Measurements from ENCODE around the gene XYLT1. TPM values are rescaled to one million over a fixed set of nuclear protein-coding genes. Genes with fewer than 3 reads are reported as not detected.

The XYLT1 gene
- total RNA-seq, 1 experiment from 2014 or later, result 14.5 TPM

GRCh38 chr16:17303101-17303500 lies 167.7 kb downstream of the XYLT1 start:
- H3K4me2 ChIP-seq (ENCODE audit: insufficient read depth, insufficient read length, low read length), result no peak overlapping the region
- no peaks in the 10 kb centered on the region for H3K79me2 ChIP-seq (ENCODE audit: insufficient read depth, low read length)
- no peak overlapping the region for H3K56ac ChIP-seq (ENCODE audit: insufficient read length, low read depth, low read length)
- H3K27ac Mint-ChIP-seq, result no peak overlapping the region
- no peak overlapping the region for H2AFZ ChIP-seq (ENCODE audit: low read length)
- no peak overlapping the region for H3K9ac ChIP-seq (ENCODE audit: extremely low read depth, insufficient read length, low read length)
- DNase-seq, result no peak
- no peaks in the 10 kb centered on the region for H3K27me3 Mint-ChIP-seq (ENCODE audit: low read depth)
- no CpG with 5 or more reads among the region's 5 CpGs for WGBS (ENCODE audit: extremely low coverage, insufficient read length, low lambda C conversion rate)
- no peak overlapping the region for H3K4ac ChIP-seq (ENCODE audit: low read depth, low read length)
- no peak overlapping the region for H3K4me3 Mint-ChIP-seq
- H3T11ph ChIP-seq (ENCODE audit: low read length), result no peak overlapping the region
- no peaks in the 10 kb centered on the region for H4K20me1 ChIP-seq (ENCODE audit: control insufficient read depth, insufficient read depth, insufficient read length)
- no peaks in the 10 kb centered on the region for H3K9me3 ChIP-seq (ENCODE audit: control insufficient read depth, low read depth, low read length)
- no peak overlapping the region for H2BK15ac ChIP-seq (ENCODE audit: low read depth, low read length)
- peaks cover 15% of the 10 kb centered on the region; the same call in 1 of the 2 replicates for H3K4me1 ChIP-seq (ENCODE audit: insufficient read depth, low read length)
- H3K27me3 ChIP-seq (ENCODE audit: insufficient read depth, low read length), result no peaks in the 10 kb centered on the region
- no peak overlapping the region for H4K8ac ChIP-seq (replicated peaks; ENCODE audit: insufficient read length, low read depth, low read length)
- H3K23ac ChIP-seq (ENCODE audit: insufficient read length, low read depth, low read length), result no peak overlapping the region
- no peak overlapping the region for H2BK20ac ChIP-seq (ENCODE audit: low read depth, low read length, poor library complexity, severe bottlenecking)
- no peaks in the 10 kb centered on the region for H3K79me1 ChIP-seq (ENCODE audit: insufficient read depth, low read depth, low read length, poor library complexity, severe bottlenecking)
- no peak overlapping the region for H4K5ac ChIP-seq (ENCODE audit: insufficient read length, low read depth, low read length)
- H3K27ac ChIP-seq (ENCODE audit: insufficient read length, low read depth, low read length), result no peak overlapping the region
- H4K91ac ChIP-seq (ENCODE audit: insufficient read length, low read depth, low read length), result no peak overlapping the region
- no peaks in the 10 kb centered on the region for H3K9me3 Mint-ChIP-seq
- H3K23me2 ChIP-seq (ENCODE audit: insufficient read length, low read depth, low read length, poor library complexity, severe bottlenecking), result no peaks in the 10 kb centered on the region
- no peak for TF ChIP-seq CTCF (conservative IDR thresholded peaks at IDR 0.05)
- H3K14ac ChIP-seq (ENCODE audit: insufficient read depth, low read length), result no peak overlapping the region
- H2BK120ac ChIP-seq (ENCODE audit: low read depth, low read length, poor library complexity, severe bottlenecking), result no peak overlapping the region
- H3K18ac ChIP-seq (ENCODE audit: insufficient read length, low read depth, low read length), result no peak overlapping the region
- H2BK12ac ChIP-seq (ENCODE audit: insufficient read length, low read depth, low read length), result no peak overlapping the region
- H3K36me3 Mint-ChIP-seq (ENCODE audit: insufficient read depth in 1 of 3, low read depth in 3 of 3), result no peaks in the 10 kb centered on the region
- no peak overlapping the region for H2AK5ac ChIP-seq (ENCODE audit: insufficient read length, low read length)
- H2BK5ac ChIP-seq (ENCODE audit: insufficient read length, low read length), result no peak overlapping the region
- peaks cover 57 to 62% of the 10 kb centered on the region in 2 experiments for H3K4me1 Mint-ChIP-seq

Data from H9 (cell line).